GM21526 (cell line): ENCODE results near the gene CPO.

Experiments used
- ATAC-seq: cut with Tn5 transposase; IDR thresholded peaks from one replicate; pipeline ENCODE4 v1.9.1; 2021; ENCODE audit warnings: moderate library complexity; ENCODE audit not compliant: unreplicated experiment, low FRiP score

Gene CPO

GRCh38 chr2:206970589-206971360 is 31.5 kb downstream of the CPO start:
- no peak for ATAC-seq

GRCh38 chr2:206971805-206972204 is 32.5 kb downstream of the CPO start:
- ATAC-seq = no peak

- no peak for ATAC-seq
Measured at GRCh38 chr2:206974551-206974950, 35.2 kb downstream of the CPO start.

GRCh38 chr2:206978746-206979145 is 39.4 kb downstream of the CPO start:
- ATAC-seq = no peak

- ATAC-seq = no peak
Measured at GRCh38 chr2:206979365-206979764, 40.0 kb downstream of the CPO start.

- ATAC-seq = no peak
Measured at GRCh38 chr2:206979922-206980321, 40.6 kb downstream of the CPO start.

GRCh38 chr2:206980413-206980812 is 41.1 kb downstream of the CPO start:
- ATAC-seq = no peak

- no peak for ATAC-seq
Measured at GRCh38 chr2:206981086-206981674, 41.9 kb downstream of the CPO start.

GRCh38 chr2:206981739-206982340 is 42.5 kb downstream of the CPO start:
- no peak for ATAC-seq

- ATAC-seq = no peak
Measured at GRCh38 chr2:206982360-206982955, 43.1 kb downstream of the CPO start.

- no peak for ATAC-seq
Measured at GRCh38 chr2:206983161-206983859, 44.0 kb downstream of the CPO start.

- ATAC-seq = no peak
Measured at GRCh38 chr2:206984206-206984605, 44.9 kb downstream of the CPO start.

- no peak for ATAC-seq
Measured at GRCh38 chr2:206986943-206987342, 47.6 kb downstream of the CPO start.

GRCh38 chr2:206987810-206988209 is 48.5 kb downstream of the CPO start:
- ATAC-seq = no peak

- no peak for ATAC-seq
Measured at GRCh38 chr2:206988884-206989283, 49.6 kb downstream of the CPO start.

- ATAC-seq = peak; percentile 83
Measured at GRCh38 chr2:206989311-206989710, 50.0 kb downstream of the CPO start.

- ATAC-seq = no peak
Measured at GRCh38 chr2:206990360-206990759, 51.0 kb downstream of the CPO start.

- ATAC-seq = no peak
Measured at GRCh38 chr2:206991070-206991469, 51.8 kb downstream of the CPO start.

- ATAC-seq = no peak
Measured at GRCh38 chr2:206993396-206993911, 54.1 kb downstream of the CPO start.

- no peak for ATAC-seq
Measured at GRCh38 chr2:206993964-206994363, 54.6 kb downstream of the CPO start.
